Smooth muscle cell (in vitro differentiated cells): ENCODE results near the gene EML6. TPM values are rescaled to one million over a fixed set of nuclear protein-coding genes. Genes with fewer than 3 reads are reported as not detected.

Experiments used
- DNase-seq: peaks from one replicate; lab custom pipeline; 2025; ENCODE audit not compliant: unreplicated experiment; lab: John Stamatoyannopoulos, UW
- H2AFZ ChIP-seq: fragments of 200-600 bp; sonication (generic); 2 replicates; pipeline ENCODE4 v1.6.0; 2016; ENCODE audit warnings: antibody characterized with exemption, low read depth, mild to moderate bottlenecking
- H3F3A ChIP-seq: fragments of 200-600 bp; sonication (generic); 2 replicates; pipeline ENCODE4 v1.6.0; 2017; ENCODE audit warnings: antibody characterized with exemption, low read depth
- H3K27ac ChIP-seq: fragments of 200-600 bp; sonication (generic); 2 replicates; pipeline ENCODE4 v1.5.1; 2016; ENCODE audit warnings: low read depth, mild to moderate bottlenecking
- H3K27me3 ChIP-seq: fragments of 200-600 bp; sonication (generic); 2 replicates; pipeline ENCODE4 v1.6.1; 2016; ENCODE audit warnings: low read depth, mild to moderate bottlenecking
- H3K36me3 ChIP-seq: fragments of 200-600 bp; sonication (generic); 2 replicates; pipeline ENCODE4 v1.5.1; 2016; ENCODE audit warnings: low read depth
- H3K4me1 ChIP-seq: fragments of 200-600 bp; sonication (generic); 2 replicates; pipeline ENCODE4 v1.5.1; 2016; ENCODE audit warnings: low read depth
- H3K4me2 ChIP-seq: fragments of 200-600 bp; sonication (generic); 2 replicates; pipeline ENCODE4 v1.6.0; 2016; ENCODE audit warnings: mild to moderate bottlenecking
- H3K4me3 ChIP-seq: fragments of 200-600 bp; sonication (generic); 2 replicates; pipeline ENCODE4 v1.5.1; 2016; ENCODE audit warnings: mild to moderate bottlenecking
- H3K79me2 ChIP-seq: fragments of 200-600 bp; sonication (generic); 2 replicates; pipeline ENCODE4 v1.6.0; 2016; ENCODE audit warnings: low read depth, mild to moderate bottlenecking
- H3K9ac ChIP-seq: fragments of 200-600 bp; sonication (generic); 2 replicates; pipeline ENCODE4 v1.6.0; 2016; ENCODE audit warnings: low read depth
- H3K9me3 ChIP-seq: fragments of 200-600 bp; sonication (generic); replicated peaks from 2 replicates; pipeline ENCODE4 v1.5.1; 2016; ENCODE audit warnings: low read depth
- H4K20me1 ChIP-seq: fragments of 200-600 bp; sonication (generic); 2 replicates; pipeline ENCODE4 v1.6.0; 2016; ENCODE audit warnings: low read depth
- CTCF ChIP-seq: fragments of 200-600 bp; sonication (generic); IDR thresholded peaks from 2 replicates; pipeline ENCODE4 v1.5.1; 2017; ENCODE audit warnings: borderline replicate concordance, mild to moderate bottlenecking, antibody characterized with exemption; ENCODE audit not compliant: insufficient read depth, poor library complexity, severe bottlenecking
- WGBS: methylation state at CpG from one replicate; pipeline ENCODE4 v1.1.7; 2016; ENCODE audit warnings: low lambda C conversion rate; 5-methylcytosine and 5-hydroxymethylcytosine counted together
- polyA plus RNA-seq: library from polyadenylated mRNA; unstranded; fragments of >200 nt; fragmentation: Nextera tagmentation; extraction: Ambion mirVana; gene quantifications from 2 replicates; pipeline ENCODE4 v1.2.1, GENCODE V29; 2016
- total RNA-seq: library from RNA; depleted of rRNA; stranded (reverse); fragments of >200 nt; gene quantifications from 2 replicates; pipeline ENCODE4 v1.2.3, GENCODE V29; 2014

EML6 gene
- total and polyA plus RNA-seq, 2 experiments from 2014 or later, result 0.49 to 0.54 TPM

DNA sequence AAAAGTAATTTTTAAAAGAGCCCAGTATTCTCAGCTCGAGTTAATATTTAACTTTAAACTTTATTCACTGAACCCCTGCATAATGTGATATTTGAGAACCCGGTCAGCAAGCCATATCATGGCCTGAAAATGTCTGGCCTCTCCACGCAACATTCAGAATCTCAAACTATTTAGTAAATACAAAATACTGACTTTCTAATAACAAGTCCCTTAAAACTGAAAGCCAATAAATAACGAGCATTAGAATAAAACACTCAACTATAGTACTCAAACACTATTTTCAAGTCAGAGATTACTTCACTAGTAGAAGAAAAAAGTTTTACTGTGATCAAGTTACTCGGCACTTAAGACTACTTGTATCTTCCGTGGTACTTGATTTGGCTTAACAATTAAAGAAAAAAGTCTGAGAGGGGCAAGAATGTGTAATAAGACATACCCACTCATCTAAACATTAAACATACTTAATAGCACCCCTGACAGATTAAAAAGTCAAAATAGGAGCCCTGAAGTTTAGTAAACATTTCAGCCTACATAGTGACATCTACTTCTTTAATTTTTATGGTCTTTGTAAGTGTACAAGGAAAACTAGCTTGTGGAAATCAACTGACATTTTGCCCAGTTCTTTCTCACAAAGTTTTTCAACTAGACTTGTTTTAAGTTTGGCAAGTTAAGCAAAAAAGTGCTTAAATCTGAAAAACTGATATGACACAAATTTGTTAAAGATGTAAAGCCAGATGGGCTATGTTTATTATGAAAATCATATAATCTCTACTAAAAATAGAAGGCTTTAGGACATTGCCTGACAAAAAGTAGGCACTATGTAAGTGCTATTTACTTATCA lies 288.6 kb downstream of the EML6 start:
- Histone ChIP-seq H3K79me2 (peaks cover 100% of the 10 kb centered on the region), H2AFZ (no peak overlapping the region), H3K4me1 (peaks cover 65% of the 10 kb centered on the region), H3K4me3 (peak overlapping the region; percentile 19), H3K9me3 (no peaks in the 10 kb centered on the region), H3K27me3 (no peaks in the 10 kb centered on the region), H4K20me1 (peaks cover 100% of the 10 kb centered on the region), H3K4me2 (peak overlapping the region; percentile 70), H3K36me3 (no peaks in the 10 kb centered on the region), H3F3A (peaks cover 5% of the 10 kb centered on the region), H3K27ac (peak overlapping the region; percentile 76), H3K9ac (peak overlapping the region; percentile 16)
- no peak for TF ChIP-seq CTCF
- WGBS, result 63% methylated on average over 6 of the region's 6 CpGs
- no peak for DNase-seq

DNA sequence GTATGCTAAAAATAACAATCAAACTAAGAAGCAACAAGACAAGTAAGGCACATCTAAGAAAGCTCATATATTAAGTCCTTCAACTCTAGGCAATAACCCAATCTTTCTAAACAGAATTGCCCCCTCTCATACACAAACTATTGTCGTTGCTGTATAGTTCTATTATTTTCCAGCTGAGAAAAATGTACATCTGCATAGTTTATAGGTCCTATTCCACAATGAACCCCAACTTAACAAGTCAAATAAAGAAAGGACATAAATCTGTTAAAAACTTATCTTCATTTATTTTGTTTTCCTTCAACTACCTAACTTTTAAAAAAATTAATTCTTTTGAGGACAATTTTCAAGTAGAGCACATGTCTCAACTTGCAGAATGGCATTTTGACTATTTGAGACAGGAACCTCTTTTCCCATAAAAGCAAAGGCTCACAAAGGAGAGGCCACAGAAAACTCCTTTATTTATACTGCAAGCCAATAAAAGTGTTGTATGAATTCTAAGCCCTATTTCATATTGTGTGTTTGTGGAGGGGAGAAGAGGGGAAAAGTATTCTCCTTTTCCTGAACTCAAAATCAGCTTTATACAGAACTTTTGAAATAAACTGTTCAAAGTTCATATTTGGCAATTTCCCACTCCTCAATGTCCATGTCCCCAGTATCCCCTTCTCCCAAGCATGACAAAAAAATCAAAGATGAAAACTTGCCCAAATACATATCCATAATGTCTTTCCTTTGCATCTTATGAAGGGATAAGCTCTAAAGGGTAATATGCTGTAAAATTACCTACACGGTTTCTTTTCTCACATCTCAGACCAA lies 289.4 kb downstream of the EML6 start:
- Histone ChIP-seq H4K20me1 (peaks cover 100% of the 10 kb centered on the region), H3K4me2 (peak overlapping the region; percentile 70), H3K9me3 (no peaks in the 10 kb centered on the region), H3K27me3 (no peaks in the 10 kb centered on the region), H3K36me3 (no peaks in the 10 kb centered on the region), H3K27ac (peak overlapping the region; percentile 76), H3K9ac (peak overlapping the region; percentile 16), H3K4me3 (peak overlapping the region; percentile 15), H3F3A (peaks cover 5% of the 10 kb centered on the region), H3K79me2 (peaks cover 100% of the 10 kb centered on the region), H2AFZ (no peak overlapping the region), H3K4me1 (peaks cover 65% of the 10 kb centered on the region)
- WGBS, result 69% methylated on average over 2 of the region's 2 CpGs
- no peak for TF ChIP-seq CTCF
- DNase-seq, result no peak

GRCh38 chr2:55013936-55014335 lies 290.5 kb downstream of the EML6 start:
- 95% methylated on average over 1 of the region's 1 CpG for WGBS
- Histone ChIP-seq H3K4me1 (peaks cover 59% of the 10 kb centered on the region), H3K4me2 (peak overlapping the region; percentile 70)

More at GRCh38 chr2:55013936-55014335, 290.5 kb downstream of the EML6 start:
- H3K36me3 ChIP-seq, result no peaks in the 10 kb centered on the region
- H3F3A ChIP-seq, result no peaks in the 10 kb centered on the region
- H3K79me2 ChIP-seq, result peaks cover 100% of the 10 kb centered on the region
- H3K9me3 ChIP-seq, result no peaks in the 10 kb centered on the region
- H3K27ac ChIP-seq, result peak overlapping the region; percentile 76
- H3K27me3 ChIP-seq, result no peaks in the 10 kb centered on the region
- no peak overlapping the region for H2AFZ ChIP-seq
- peaks cover 100% of the 10 kb centered on the region for H4K20me1 ChIP-seq
- DNase-seq, result no peak
- no peak for TF ChIP-seq CTCF
- H3K9ac ChIP-seq, result no peak overlapping the region
- H3K4me3 ChIP-seq, result no peak overlapping the region
